Measurements from ENCODE around the gene BRINP2.

Gene BRINP2

GRCh38 chr1:177249231-177249630 is 78.5 kb downstream of the BRINP2 start:
- H3K4me3 ChIP-seq (ENCODE audit: control insufficient read depth, low read depth, low read length) = no peak overlapping the region
- DNase-seq (ENCODE audit: low read depth) = no peak
- no peak for TF ChIP-seq CTCF (IDR thresholded peaks at IDR 0.05; ENCODE audit: control insufficient read depth, insufficient read depth, low read depth, low read length, missing control alignments)

GRCh38 chr1:177252877-177253276 is 82.1 kb downstream of the BRINP2 start:
- no peak overlapping the region for H3K4me3 ChIP-seq (ENCODE audit: control insufficient read depth, low read depth, low read length)
- no peak for TF ChIP-seq CTCF (IDR thresholded peaks at IDR 0.05; ENCODE audit: control insufficient read depth, insufficient read depth, low read depth, low read length, missing control alignments)
- DNase-seq (ENCODE audit: low read depth) = no peak

- DNase-seq (ENCODE audit: low read depth) = no peak
- TF ChIP-seq CTCF (IDR thresholded peaks at IDR 0.05; ENCODE audit: control insufficient read depth, insufficient read depth, low read depth, low read length, missing control alignments) = no peak
- no peak overlapping the region for H3K4me3 ChIP-seq (ENCODE audit: control insufficient read depth, low read depth, low read length)
Measured at GRCh38 chr1:177255411-177255810, 84.7 kb downstream of the BRINP2 start.

GRCh38 chr1:177256153-177257075 is 85.7 kb downstream of the BRINP2 start:
- no peak overlapping the region for H3K4me3 ChIP-seq (ENCODE audit: control insufficient read depth, low read depth, low read length)
- TF ChIP-seq CTCF (IDR thresholded peaks at IDR 0.05; ENCODE audit: control insufficient read depth, insufficient read depth, low read depth, low read length, missing control alignments) = peak; percentile 65
- peak; percentile 59 for DNase-seq (ENCODE audit: low read depth)

- no peak for TF ChIP-seq CTCF (IDR thresholded peaks at IDR 0.05; ENCODE audit: control insufficient read depth, insufficient read depth, low read depth, low read length, missing control alignments)
- DNase-seq (ENCODE audit: low read depth) = no peak
Measured at GRCh38 chr1:177257128-177257527, 86.4 kb downstream of the BRINP2 start.

GRCh38 chr1:177257576-177257975 is 86.8 kb downstream of the BRINP2 start:
- no peak for DNase-seq (ENCODE audit: low read depth)
- no peak overlapping the region for H3K4me3 ChIP-seq (ENCODE audit: control insufficient read depth, low read depth, low read length)
- no peak for TF ChIP-seq CTCF (IDR thresholded peaks at IDR 0.05; ENCODE audit: control insufficient read depth, insufficient read depth, low read depth, low read length, missing control alignments)

More at GRCh38 chr1:177257128-177257527, 86.4 kb downstream of the BRINP2 start:
- no peak overlapping the region for H3K4me3 ChIP-seq (ENCODE audit: control insufficient read depth, low read depth, low read length)

All from AG09309 (cell line).